HepG2 (cell line): ENCODE measurements around the gene HDAC10. TPM values are rescaled to one million over a fixed set of nuclear protein-coding genes. Genes with fewer than 3 reads are reported as not detected.
A peak's percentile ranks its signal among the peaks of the same experiment; 100 is the strongest.

Experiments
- ATAC-seq: fragments of 200-7000 bp; cut with Tn5 transposase; 3 replicates; pipeline ENCODE4 v1.9.1; 2020; ENCODE audit warnings: mild to moderate bottlenecking, moderate library complexity
- BruUV-seq: library from RNA; stranded (reverse); fragments of 400-500 nt; replicated peaks from 2 replicates; lab custom pipeline; 2021; lab: Mats Ljungman, UMichigan
- CTCF ChIA-PET: fragments of 300-600 bp; formaldehyde crosslinking; extraction: SDS; loops from one replicate; lab custom pipeline; 2021; ENCODE audit warnings: low total read pairs, inconsistent platforms, low intra/inter-chr PET ratio; lab: Yijun Ruan, JAX
- POLR2A ChIA-PET: fragments of 350-600 bp; sonication (Branson Sonifier 250); formaldehyde crosslinking; loops from one replicate; lab custom pipeline; 2020; ENCODE audit warnings: antibody characterized with exemption, inconsistent platforms; lab: Yijun Ruan, JAX
- DNase-seq: peaks from one replicate; pipeline ENCODE4 v3.0.0-alpha.2; 2015; ENCODE audit warnings: low spot score
- FAIRE-seq: peaks from 3 replicates; lab custom pipeline; 2011; peaks lifted over from hg19 to GRCh38; lab: Jason Lieb, UNC
- H2AFZ ChIP-seq: one replicate; pipeline ENCODE4 v1.6.1; 2011; ENCODE audit warnings: low read length, inconsistent platforms
- H3K27ac ChIP-seq: fragments of 300-600 bp; 3 replicates; pipeline ENCODE4 v1.8.0; 2011; ENCODE audit warnings: mixed run types, mild to moderate bottlenecking, mixed read lengths, low read length, inconsistent platforms; ENCODE audit not compliant: insufficient read depth; ENCODE audit errors: extremely low read length
- H3K27me3 ChIP-seq, 2 experiments: fragments of 200-600 bp in 1 of 2; 2 replicates in 1 of 2; 3 replicates in 1 of 2; pipeline versions ENCODE4 v1.6.0 to v1.8.0; 2011; ENCODE audit warnings: low read length in 2 of 2, mild to moderate bottlenecking in 2 of 2, moderate library complexity in 2 of 2, inconsistent platforms in 1 of 2; ENCODE audit not compliant: insufficient read depth in 2 of 2, control insufficient read depth in 1 of 2
- H3K36me3 ChIP-seq, 2 experiments: fragments of 200-600 bp in 1 of 2; replicated peaks in 1 of 2; 2 replicates in 1 of 2; 3 replicates in 1 of 2; pipeline versions ENCODE4 v1.5.1 to v1.8.0; 2011; ENCODE audit warnings: low read length in 2 of 2, inconsistent platforms in 1 of 2; ENCODE audit not compliant: insufficient read depth in 2 of 2, control insufficient read depth in 1 of 2
- H3K4me1 ChIP-seq: 2 replicates; pipeline ENCODE4 v1.5.1; 2012; ENCODE audit warnings: low read length, inconsistent platforms; ENCODE audit not compliant: insufficient read depth
- H3K4me2 ChIP-seq: 2 replicates; pipeline ENCODE4 v1.6.0; 2011; ENCODE audit warnings: low read depth, low read length, inconsistent platforms
- H3K4me3 ChIP-seq, 3 experiments: fragments of 200-600 bp in 1 of 3; sonication (generic), shearing (Covaris generic) in 1 of 3; replicated peaks in 1 of 3; 2 replicates each; pipeline ENCODE4 v1.5.1; 2011 to 2016; ENCODE audit warnings: low read length in 3 of 3, inconsistent platforms in 2 of 3, low read depth in 2 of 3, mild to moderate bottlenecking in 2 of 3, control low read depth in 1 of 3, mixed read lengths in 1 of 3; ENCODE audit not compliant: insufficient read depth in 1 of 3
- H3K79me2 ChIP-seq: one replicate; pipeline ENCODE4 v1.6.1; 2011; ENCODE audit warnings: low read length, inconsistent platforms; ENCODE audit not compliant: insufficient read depth
- H3K9ac ChIP-seq: 2 replicates; pipeline ENCODE4 v1.6.0; 2011; ENCODE audit warnings: mild to moderate bottlenecking, low read depth, low read length, inconsistent platforms; ENCODE audit not compliant: insufficient read depth
- H3K9me3 ChIP-seq: 2 replicates; pipeline ENCODE4 v1.5.1; 2012; ENCODE audit warnings: mild to moderate bottlenecking, low read length
- H4K20me1 ChIP-seq: 2 replicates; pipeline ENCODE4 v1.6.0; 2011; ENCODE audit warnings: inconsistent platforms, mild to moderate bottlenecking, low read length, moderate library complexity; ENCODE audit not compliant: insufficient read depth
- AGO2 ChIP-seq: fragments of 200-400 bp; formaldehyde crosslinking; optimal IDR thresholded peaks from 2 replicates; pipeline ENCODE3; 2017; ENCODE audit warnings: mild to moderate bottlenecking, low read depth, low read length, moderate library complexity
- GTF2F1 ChIP-seq: fragments of 150-350 bp; IDR thresholded peaks from 2 replicates; pipeline ENCODE4 v1.6.1; 2014; ENCODE audit warnings: low read length
- IKZF1 ChIP-seq: fragments of 450-650 bp; IDR thresholded peaks from 2 replicates; pipeline ENCODE4 v1.7.1; 2016
- KLF13 ChIP-seq: sonication (generic); formaldehyde crosslinking; IDR thresholded peaks from 2 replicates; pipeline ENCODE4 v1.4.0; 2020; ENCODE audit warnings: mild to moderate bottlenecking, missing genetic modification reagents
- POLR2A ChIP-seq, 2 experiments: IDR thresholded peaks; 2 replicates each; pipeline ENCODE4 v1.6.1; 2011; ENCODE audit warnings: low read depth in 2 of 2, low read length in 2 of 2, mild to moderate bottlenecking in 1 of 2, moderate library complexity in 1 of 2; ENCODE audit not compliant: insufficient read depth in 1 of 2
- RBFOX2 ChIP-seq: fragments of 200-400 bp; formaldehyde crosslinking; IDR thresholded peaks from 2 replicates; pipeline ENCODE4 v1.6.1; 2017; ENCODE audit warnings: low read depth, mild to moderate bottlenecking, low read length
- ZBTB38 ChIP-seq: sonication (generic); formaldehyde crosslinking; IDR thresholded peaks from 2 replicates; pipeline ENCODE4 v1.5.1; 2020; ENCODE audit warnings: mild to moderate bottlenecking, missing genetic modification reagents
- ZFP82 ChIP-seq: sonication (generic); formaldehyde crosslinking; IDR thresholded peaks from 2 replicates; pipeline ENCODE4 v1.5.1; 2020; ENCODE audit warnings: mild to moderate bottlenecking, missing genetic modification reagents, borderline replicate concordance
- ZNF282 ChIP-seq: fragments of 450-650 bp; IDR thresholded peaks from 2 replicates; pipeline ENCODE4 v1.6.1; 2018; ENCODE audit not compliant: partially characterized antibody
- WGBS: methylation state at CpG from one replicate; pipeline ENCODE4 v1.1.6; 2017; ENCODE audit warnings: low lambda C conversion rate; 5-methylcytosine and 5-hydroxymethylcytosine counted together
- in situ Hi-C: cut with HindIII; loops from 2 replicates; pipeline ENCODE4 v1.10.0; 2017; ENCODE audit warnings: low pct_unique_long_range_greater_than_20kb; ENCODE audit not compliant: extremely low pct_ligation_motif_present
- intact Hi-C: fragments of 100-400 bp; cut with micrococcal nuclease; formaldehyde crosslinking; loops from one replicate; pipeline ENCODE4 v1.10.0; 2022; ENCODE audit not compliant: unreplicated experiment
- polyA plus RNA-seq, 8 experiments: library from polyadenylated mRNA; depleted of rRNA in 3 of 8; stranded (reverse) in 7 of 8; unstranded in 1 of 8; fragments of >200 nt; fragmentation: Illumina TruSeq in 4 of 8; extraction: Trizol in 4 of 8; gene quantifications; 2 replicates each; pipeline versions ENCODE4 v1.2.1 to v1.2.3, GENCODE V29; 2011 to 2016; ENCODE audit warnings: low read depth in 4 of 8, missing spikeins in 1 of 8, mixed read lengths in 1 of 8; ENCODE audit not compliant: insufficient read depth in 1 of 8
- total RNA-seq, 5 experiments: library from RNA; depleted of rRNA; stranded (reverse); fragments of >200 nt; fragmentation: Illumina TruSeq; extraction: Trizol; gene quantifications; 2 replicates each; pipeline ENCODE4 v1.2.3, GENCODE V29; 2016; ENCODE audit warnings: low read depth in 1 of 5

HDAC10 gene
- total and polyA plus RNA-seq, 2 of the 13 experiments (the other 11 are each of a cell fraction or from before 2014, with no cell fraction given) = 13.9 to 14.9 TPM

- H4K20me1 ChIP-seq = peaks cover 11% of the 10 kb centered on the region
- no peak overlapping the region for H3K27ac ChIP-seq
- CTCF ChIA-PET = no interaction called here
- H3K9ac ChIP-seq = no peak overlapping the region
- POLR2A ChIA-PET = no interaction called here
- FAIRE-seq (no peak), DNase-seq (no peak)
- H3K27me3 ChIP-seq = no peaks in the 10 kb centered on the region
- peaks cover 18 to 20% of the 10 kb centered on the region in 2 experiments; a peak in 4 of 5 replicates for H3K36me3 ChIP-seq
- TF ChIP-seq GTF2F1 = no peak
- no peak for TF ChIP-seq IKZF1
- no peak for TF ChIP-seq KLF13 (CRISPR knock-in tag)
- peak; percentile 29; the same call in 1 of the 2 replicates for TF ChIP-seq RBFOX2
- TF ChIP-seq ZFP82 (CRISPR knock-in tag) = no peak
- TF ChIP-seq ZNF282 = no peak
- no peak for TF ChIP-seq ZBTB38 (CRISPR knock-in tag)
- peak; percentile 5 for TF ChIP-seq AGO2
- 0 out of 4 replicates have a peak, but pooled peaks of 1 of the 2 experiments have one; percentile 9 for TF ChIP-seq POLR2A (IDR thresholded peaks at IDR 0.05; ENCODE audit: insufficient read depth in 1 of 2, low read depth in 2 of 2, low read length in 2 of 2)
- TF ChIP-seq, all 625 proteins: peak for 3
- no TSS peak for BruUV-seq
- Histone ChIP-seq H3K4me2 (no peak overlapping the region), H3K4me1 (peaks cover 23% of the 10 kb centered on the region), H2AFZ (no peak overlapping the region), H3K9me3 (no peaks in the 10 kb centered on the region), H3K79me2 (peaks cover 14% of the 10 kb centered on the region), H3K4me3 (no peak overlapping the region)
- ATAC-seq = no peak
- intact Hi-C loops (no loop called here), in situ Hi-C loops (no loop called here)
- WGBS = 99% methylated on average over 41 of the region's 61 CpGs
Observed at GRCh38 chr22:50197856-50198623, 53.0 kb downstream of the HDAC10 start.
